ENCODE measurements around the gene VWDE.

Gene VWDE

DNA sequence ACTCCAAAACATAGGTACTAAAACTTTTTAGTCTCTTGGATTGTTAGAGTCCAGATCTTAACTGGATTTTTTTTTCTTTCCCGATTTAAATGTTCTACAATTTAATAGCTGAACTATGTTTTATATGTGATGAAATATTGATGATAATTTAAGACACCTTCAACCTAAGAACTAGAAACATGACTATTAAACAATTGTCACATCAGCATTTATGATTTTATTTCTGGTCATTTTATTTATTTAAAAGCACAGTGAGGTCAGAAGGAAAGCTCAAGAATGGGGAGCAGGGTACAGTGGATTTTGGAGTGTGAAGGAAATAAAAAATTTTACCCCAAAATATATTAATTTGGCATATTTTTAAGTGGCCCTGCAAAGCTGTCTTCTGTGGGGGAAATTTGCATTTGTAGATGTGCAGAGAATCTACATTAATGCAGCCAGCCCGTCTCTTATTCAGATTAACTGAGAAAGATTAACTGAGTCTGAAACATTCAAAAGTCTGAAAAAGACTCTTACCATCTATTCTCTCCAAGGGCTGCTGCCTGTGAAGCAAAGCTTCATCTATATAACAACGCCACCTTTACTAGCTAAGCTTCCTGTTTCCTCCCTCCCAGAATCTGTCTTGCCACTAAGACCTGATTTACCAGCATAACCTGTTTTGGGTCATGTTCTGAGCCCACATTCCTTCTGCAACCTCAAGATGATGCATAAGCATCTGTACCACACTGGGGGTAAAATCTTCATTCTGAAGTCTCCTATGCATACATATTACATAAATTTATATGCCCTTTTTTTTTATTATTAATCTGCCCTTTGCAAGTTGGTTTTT, 106.2 kb downstream of the VWDE start:
- TF ChIP-seq, protein P1, sequence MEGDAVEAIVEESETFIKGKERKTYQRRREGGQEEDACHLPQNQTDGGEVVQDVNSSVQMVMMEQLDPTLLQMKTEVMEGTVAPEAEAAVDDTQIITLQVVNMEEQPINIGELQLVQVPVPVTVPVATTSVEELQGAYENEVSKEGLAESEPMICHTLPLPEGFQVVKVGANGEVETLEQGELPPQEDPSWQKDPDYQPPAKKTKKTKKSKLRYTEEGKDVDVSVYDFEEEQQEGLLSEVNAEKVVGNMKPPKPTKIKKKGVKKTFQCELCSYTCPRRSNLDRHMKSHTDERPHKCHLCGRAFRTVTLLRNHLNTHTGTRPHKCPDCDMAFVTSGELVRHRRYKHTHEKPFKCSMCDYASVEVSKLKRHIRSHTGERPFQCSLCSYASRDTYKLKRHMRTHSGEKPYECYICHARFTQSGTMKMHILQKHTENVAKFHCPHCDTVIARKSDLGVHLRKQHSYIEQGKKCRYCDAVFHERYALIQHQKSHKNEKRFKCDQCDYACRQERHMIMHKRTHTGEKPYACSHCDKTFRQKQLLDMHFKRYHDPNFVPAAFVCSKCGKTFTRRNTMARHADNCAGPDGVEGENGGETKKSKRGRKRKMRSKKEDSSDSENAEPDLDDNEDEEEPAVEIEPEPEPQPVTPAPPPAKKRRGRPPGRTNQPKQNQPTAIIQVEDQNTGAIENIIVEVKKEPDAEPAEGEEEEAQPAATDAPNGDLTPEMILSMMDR (IDR thresholded peaks at IDR 0.05; ENCODE audit: low read depth, low read length): no peak
- H3K4me2 ChIP-seq (ENCODE audit: low read length): no peak overlapping the region
- no peaks in the 10 kb centered on the region for H4K20me1 ChIP-seq (ENCODE audit: insufficient read depth, low read length)

GRCh38 chr7:12296051-12296570, 107.6 kb downstream of the VWDE start:
- H3K4me3 ChIP-seq (ENCODE audit: low read length): no peak overlapping the region
- no peak overlapping the region for H3K9ac ChIP-seq (ENCODE audit: low read length)
- no peak overlapping the region for H3K4me2 ChIP-seq (ENCODE audit: low read length)
- H3K36me3 ChIP-seq (replicated peaks; ENCODE audit: low read depth, low read length): no peaks in the 10 kb centered on the region
- no peaks in the 10 kb centered on the region for H4K20me1 ChIP-seq (ENCODE audit: insufficient read depth, low read length)
- no peaks in the 10 kb centered on the region; the same call in 1 of the 2 replicates for H3K27me3 ChIP-seq (ENCODE audit: low read depth, low read length)
- no peak overlapping the region for H3K27ac ChIP-seq (ENCODE audit: low read length)
- no peaks in the 10 kb centered on the region for H3K79me2 ChIP-seq (ENCODE audit: low read length)
- no peaks in the 10 kb centered on the region for H3K9me3 ChIP-seq (ENCODE audit: insufficient read depth, low read length)
- no peak for TF ChIP-seq EZH2phosphoT487 (IDR thresholded peaks at IDR 0.05; ENCODE audit: low read depth)
- TF ChIP-seq, protein P1 (IDR thresholded peaks at IDR 0.05; ENCODE audit: low read depth, low read length): no peak
- H2AFZ ChIP-seq (ENCODE audit: low read depth, low read length): no peak overlapping the region
- H3K4me1 ChIP-seq (ENCODE audit: low read length): peaks cover 9% of the 10 kb centered on the region

More for the DNA sequence above, 106.2 kb downstream of the VWDE start:
- Histone ChIP-seq H2AFZ (ENCODE audit: low read depth, low read length) (no peak overlapping the region), H3K4me1 (ENCODE audit: low read length) (peaks cover 9% of the 10 kb centered on the region), H3K27ac (ENCODE audit: low read length) (no peak overlapping the region), H3K4me3 (ENCODE audit: low read length) (no peak overlapping the region), H3K9ac (ENCODE audit: low read length) (no peak overlapping the region), H3K27me3 (ENCODE audit: low read depth, low read length) (no peaks in the 10 kb centered on the region; the same call in 1 of the 2 replicates), H3K36me3 (replicated peaks; ENCODE audit: low read depth, low read length) (no peaks in the 10 kb centered on the region), H3K9me3 (ENCODE audit: insufficient read depth, low read length) (no peaks in the 10 kb centered on the region), H3K79me2 (ENCODE audit: low read length) (no peaks in the 10 kb centered on the region)

GRCh38 chr7:12294701-12295100, 109.0 kb downstream of the VWDE start:
- no peak overlapping the region for H3K9ac ChIP-seq (ENCODE audit: low read length)
- TF ChIP-seq EZH2phosphoT487 (IDR thresholded peaks at IDR 0.05; ENCODE audit: low read depth): no peak
- TF ChIP-seq, protein P1 (IDR thresholded peaks at IDR 0.05; ENCODE audit: low read depth, low read length): no peak
- no peaks in the 10 kb centered on the region; the same call in 1 of the 2 replicates for H3K27me3 ChIP-seq (ENCODE audit: low read depth, low read length)
- H3K4me1 ChIP-seq (ENCODE audit: low read length): peaks cover 9% of the 10 kb centered on the region
- H3K4me2 ChIP-seq (ENCODE audit: low read length): no peak overlapping the region
- H3K36me3 ChIP-seq (replicated peaks; ENCODE audit: low read depth, low read length): no peaks in the 10 kb centered on the region
- H3K4me3 ChIP-seq (ENCODE audit: low read length): no peak overlapping the region
- no peaks in the 10 kb centered on the region for H3K79me2 ChIP-seq (ENCODE audit: low read length)
- 0 out of 2 replicates have a peak, but pooled peaks cover 3% of the 10 kb centered on the region for H3K9me3 ChIP-seq (ENCODE audit: insufficient read depth, low read length)
- no peak overlapping the region for H2AFZ ChIP-seq (ENCODE audit: low read depth, low read length)
- no peaks in the 10 kb centered on the region for H4K20me1 ChIP-seq (ENCODE audit: insufficient read depth, low read length)
- no peak overlapping the region for H3K27ac ChIP-seq (ENCODE audit: low read length)

DNA sequence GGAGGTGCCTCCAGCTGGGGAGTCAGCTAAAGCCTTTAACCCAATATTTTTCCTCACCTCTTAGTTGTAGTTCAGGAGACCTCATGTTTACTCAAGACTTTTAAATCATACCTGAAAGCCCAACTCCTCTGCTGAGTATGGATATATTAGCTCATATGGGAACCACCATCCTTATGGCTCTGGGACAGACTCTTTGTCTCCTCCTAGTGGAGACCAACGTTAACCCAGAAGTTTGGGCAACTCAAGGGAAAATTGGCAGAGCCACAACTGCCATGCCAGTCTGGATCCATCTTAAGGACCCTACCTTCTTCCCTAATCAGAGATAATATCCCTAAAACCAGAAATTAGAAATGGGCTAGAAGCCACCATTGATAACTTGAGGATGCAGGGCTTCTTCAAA, 111.8 kb downstream of the VWDE start:
- no peak overlapping the region for H3K27ac ChIP-seq (ENCODE audit: low read length)
- TF ChIP-seq, protein P1 (IDR thresholded peaks at IDR 0.05; ENCODE audit: low read depth, low read length): peak; percentile 10; the same call in 1 of the 2 replicates
- TF ChIP-seq EZH2phosphoT487 (IDR thresholded peaks at IDR 0.05; ENCODE audit: low read depth): no peak
- no peaks in the 10 kb centered on the region for H4K20me1 ChIP-seq (ENCODE audit: insufficient read depth, low read length)
- H2AFZ ChIP-seq (ENCODE audit: low read depth, low read length): no peak overlapping the region
- no peak overlapping the region for H3K4me3 ChIP-seq (ENCODE audit: low read length)
- H3K9me3 ChIP-seq (ENCODE audit: insufficient read depth, low read length): 0 out of 2 replicates have a peak, but pooled peaks cover 3% of the 10 kb centered on the region
- no peak overlapping the region for H3K4me2 ChIP-seq (ENCODE audit: low read length)
- H3K4me1 ChIP-seq (ENCODE audit: low read length): peaks cover 9% of the 10 kb centered on the region
- no peaks in the 10 kb centered on the region; the same call in 1 of the 2 replicates for H3K27me3 ChIP-seq (ENCODE audit: low read depth, low read length)
- H3K9ac ChIP-seq (ENCODE audit: low read length): no peak overlapping the region
- no peaks in the 10 kb centered on the region for H3K36me3 ChIP-seq (replicated peaks; ENCODE audit: low read depth, low read length)
- no peaks in the 10 kb centered on the region for H3K79me2 ChIP-seq (ENCODE audit: low read length)

Measured in OCI-LY3 (cell line).